Activated T-cell treated with anti-CD3 and anti-CD28 coated beads for 24 hours (primary cell): ENCODE measurements around the gene KCNN3.

Experiments
- DNase-seq: peaks from one replicate; pipeline ENCODE4 v3.0.0-alpha.2; 2020; ENCODE audit warnings: low read depth

KCNN3 gene

GRCh38 chr1:154879038-154879421, 8.9 kb upstream of the KCNN3 start:
- DNase-seq, result no peak

- DNase-seq, result peak; percentile 66
Measured at GRCh38 chr1:154878371-154879037, 8.4 kb upstream of the KCNN3 start.

- no peak for DNase-seq
Measured at GRCh38 chr1:154877370-154877974, 7.4 kb upstream of the KCNN3 start.

DNA sequence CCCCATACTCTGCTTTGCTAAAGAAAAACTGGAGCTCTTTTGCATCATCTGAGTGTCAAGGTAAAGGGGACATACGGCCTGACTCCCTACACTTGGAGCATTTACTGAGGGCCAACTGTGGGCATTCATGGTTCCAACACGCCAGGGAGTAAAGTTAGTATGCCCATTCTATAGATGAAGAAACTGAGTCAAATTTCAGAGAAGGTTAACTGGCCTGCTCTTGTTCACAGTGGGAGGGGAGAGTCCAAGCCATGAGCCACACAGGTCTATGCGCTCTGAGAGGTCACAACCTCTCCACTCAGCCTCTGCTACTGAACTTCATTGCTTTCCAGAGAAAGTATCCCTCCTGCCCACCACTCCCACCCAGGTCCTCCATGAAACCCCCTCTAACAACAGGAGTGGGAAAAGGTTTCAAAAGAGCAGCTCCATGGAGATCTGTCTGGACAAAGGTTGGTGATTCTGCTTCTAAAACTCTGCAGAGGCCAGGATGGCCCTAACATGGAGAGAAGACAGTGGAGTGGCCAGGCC, 6.8 kb upstream of the KCNN3 start:
- no peak for DNase-seq

GRCh38 chr1:154874465-154874864, 4.4 kb upstream of the KCNN3 start:
- DNase-seq, result no peak

DNA sequence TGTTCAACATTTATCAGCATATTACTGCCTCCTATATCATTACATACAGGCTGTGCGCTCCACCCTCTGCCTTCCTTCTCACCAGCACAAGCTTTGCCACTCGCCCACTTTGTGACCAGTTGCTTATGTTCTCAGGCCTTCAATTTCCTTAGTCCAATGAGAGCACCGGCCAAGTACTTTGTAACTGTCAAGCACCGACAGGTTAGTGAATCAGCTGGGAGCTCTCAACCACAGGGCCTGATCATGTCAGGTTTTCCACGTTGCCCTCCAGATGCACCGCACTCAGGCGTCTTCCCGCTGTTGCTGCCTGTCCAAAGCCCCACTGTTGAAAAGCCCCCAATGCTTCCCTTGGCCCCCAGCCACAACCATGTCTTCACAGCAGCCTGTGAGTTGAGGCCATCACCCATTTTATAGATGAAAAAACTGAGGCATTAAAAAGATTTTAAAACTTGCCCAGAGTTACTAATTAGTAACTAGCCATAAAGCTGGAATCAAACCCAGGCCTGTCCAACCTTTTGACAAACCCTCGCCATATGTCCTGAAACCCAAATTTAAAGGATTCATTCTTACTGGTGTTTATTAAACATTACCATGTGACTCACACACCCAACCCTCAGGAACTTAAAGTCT, 3.4 kb upstream of the KCNN3 start:
- DNase-seq, result no peak

DNA sequence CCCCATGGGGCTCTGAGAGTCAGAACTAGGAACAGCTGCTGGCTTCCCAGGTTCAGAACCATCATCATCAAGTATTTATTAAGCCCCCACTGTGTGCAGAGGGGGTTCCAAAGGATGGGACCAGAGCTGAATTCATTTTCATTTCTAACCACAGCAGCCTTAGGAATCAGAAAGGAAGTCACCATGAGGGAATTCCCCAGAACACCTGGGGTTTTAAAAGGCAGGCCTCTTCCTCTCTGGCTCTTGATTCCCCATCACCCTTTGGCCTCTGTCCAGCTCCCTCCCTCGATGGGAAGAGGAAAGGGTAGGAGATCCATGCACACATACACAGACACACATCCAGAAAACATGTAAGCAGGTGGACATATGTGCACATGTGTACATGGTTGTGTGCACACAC, 1.3 kb upstream of the KCNN3 start:
- no peak for DNase-seq

GRCh38 chr1:154870734-154871133, 653 bp upstream of the KCNN3 start:
- no peak for DNase-seq

- no peak for DNase-seq
Measured at GRCh38 chr1:154869351-154870114, 548 bp downstream of the KCNN3 start.

GRCh38 chr1:154867841-154868605, 2.1 kb downstream of the KCNN3 start:
- DNase-seq, result no peak

GRCh38 chr1:154867064-154867825, 2.8 kb downstream of the KCNN3 start:
- DNase-seq, result peak; percentile 11

DNA sequence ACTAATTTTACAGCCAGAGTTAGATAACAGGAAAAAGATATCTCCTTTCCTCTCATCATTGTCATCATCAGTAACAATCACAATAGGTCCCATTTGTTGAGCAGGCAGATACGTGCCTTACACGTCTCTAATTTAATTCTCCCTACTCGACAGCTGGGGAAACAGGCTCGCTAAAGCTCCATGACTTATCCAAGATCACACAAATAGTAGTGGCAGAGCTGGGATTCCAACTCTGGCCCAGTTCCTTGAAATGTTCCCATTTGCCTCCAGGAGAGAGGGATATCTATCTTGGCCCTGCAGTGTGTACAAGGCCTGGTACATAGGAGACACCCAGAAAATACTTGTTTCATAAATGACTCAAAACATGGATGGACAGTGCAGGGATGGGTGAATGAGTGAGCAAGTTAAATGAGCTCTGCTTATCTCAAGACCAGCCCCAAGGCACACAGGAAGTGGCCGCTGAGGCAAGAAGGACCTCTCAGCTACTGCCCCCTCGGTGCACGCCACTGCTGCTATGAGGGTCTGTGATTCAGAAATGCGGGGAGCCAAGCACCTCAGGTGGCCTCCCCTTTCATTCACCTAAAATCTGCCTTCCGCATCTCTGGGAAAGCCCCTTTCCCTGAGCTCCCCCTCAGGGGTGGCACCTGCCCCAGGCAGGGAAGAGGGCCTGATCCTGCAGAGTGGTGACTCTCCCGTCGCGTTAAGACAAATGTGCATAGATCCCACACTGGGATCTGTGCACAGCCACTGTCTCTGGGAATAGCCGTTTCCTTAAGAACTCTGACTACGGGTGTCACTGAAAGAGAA, 3.6 kb downstream of the KCNN3 start:
- DNase-seq, result no peak

DNA sequence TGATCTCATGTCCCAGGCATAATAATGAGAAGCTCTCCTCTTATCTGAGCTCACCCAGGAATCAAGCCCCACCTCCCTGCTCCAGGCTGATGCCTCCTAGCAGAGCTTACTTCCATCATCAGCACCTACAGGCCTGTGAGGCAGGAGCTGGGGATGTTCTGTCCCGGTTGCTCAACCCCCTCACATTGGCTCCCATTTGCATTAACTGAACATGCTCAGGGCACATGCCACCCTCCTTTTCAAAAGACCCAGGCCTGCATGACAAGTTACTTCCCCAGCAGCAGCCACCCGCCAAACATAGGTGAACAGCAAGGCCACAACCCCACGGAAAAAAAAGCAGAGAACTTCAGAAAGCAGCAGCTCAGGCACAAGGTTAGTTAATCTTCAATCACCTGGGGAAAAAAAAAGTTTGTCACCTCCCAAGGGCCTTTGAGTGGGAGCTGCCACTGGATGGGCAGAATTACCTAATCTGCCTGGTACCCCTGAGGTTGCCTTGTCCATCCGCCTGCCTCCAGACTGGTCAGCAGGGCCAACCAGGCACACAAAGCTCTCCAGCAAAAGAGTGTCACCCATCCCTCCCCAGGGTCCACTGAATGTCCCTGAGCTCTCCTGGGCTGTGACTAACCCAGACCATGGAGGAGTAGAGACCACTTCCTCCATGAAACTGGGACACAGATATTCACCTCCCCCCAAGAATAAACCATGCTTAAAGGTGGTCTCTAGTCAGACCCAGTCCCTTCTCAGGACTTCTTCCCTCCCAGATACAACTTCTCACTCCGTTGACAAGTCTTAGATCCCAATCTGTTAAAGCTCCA, 4.4 kb downstream of the KCNN3 start:
- DNase-seq, result no peak

DNA sequence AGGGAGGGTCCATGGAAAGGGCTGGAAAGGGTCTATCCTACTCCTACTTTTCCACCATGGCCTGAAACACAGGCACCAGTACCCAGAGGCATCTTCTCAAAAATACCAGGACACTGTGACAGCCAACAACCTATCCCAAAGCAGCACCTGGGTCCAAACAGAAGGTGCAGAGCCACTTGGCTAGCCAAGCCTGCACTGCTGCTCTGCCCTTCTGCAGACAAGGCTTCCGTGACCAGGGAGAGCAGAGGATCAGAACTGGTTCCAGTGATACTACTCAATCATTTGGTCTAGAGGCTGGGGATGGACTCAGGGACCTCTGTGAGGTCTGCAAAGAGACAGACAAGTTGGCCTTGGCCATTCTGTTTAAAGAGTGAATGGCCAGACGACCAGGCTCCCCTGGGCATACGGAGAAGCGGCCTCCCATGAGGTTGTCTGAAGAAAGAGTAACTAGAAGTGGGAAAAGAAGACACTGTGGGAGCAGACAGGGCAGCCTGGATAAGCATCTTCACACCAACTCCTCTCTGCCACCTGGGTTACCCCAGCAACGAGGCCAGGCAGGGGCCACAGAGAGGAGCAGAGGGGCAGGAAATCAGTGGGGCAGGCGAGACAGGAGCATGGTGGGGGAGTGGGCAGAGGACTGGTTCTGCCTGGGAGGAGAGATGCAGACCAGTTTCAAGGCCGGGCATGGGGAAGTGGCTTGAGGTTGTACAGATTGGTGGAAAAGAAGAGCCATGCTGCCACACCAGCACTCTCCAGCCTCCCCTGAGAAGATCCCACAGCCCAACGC, 5.7 kb downstream of the KCNN3 start:
- DNase-seq, result no peak

DNA sequence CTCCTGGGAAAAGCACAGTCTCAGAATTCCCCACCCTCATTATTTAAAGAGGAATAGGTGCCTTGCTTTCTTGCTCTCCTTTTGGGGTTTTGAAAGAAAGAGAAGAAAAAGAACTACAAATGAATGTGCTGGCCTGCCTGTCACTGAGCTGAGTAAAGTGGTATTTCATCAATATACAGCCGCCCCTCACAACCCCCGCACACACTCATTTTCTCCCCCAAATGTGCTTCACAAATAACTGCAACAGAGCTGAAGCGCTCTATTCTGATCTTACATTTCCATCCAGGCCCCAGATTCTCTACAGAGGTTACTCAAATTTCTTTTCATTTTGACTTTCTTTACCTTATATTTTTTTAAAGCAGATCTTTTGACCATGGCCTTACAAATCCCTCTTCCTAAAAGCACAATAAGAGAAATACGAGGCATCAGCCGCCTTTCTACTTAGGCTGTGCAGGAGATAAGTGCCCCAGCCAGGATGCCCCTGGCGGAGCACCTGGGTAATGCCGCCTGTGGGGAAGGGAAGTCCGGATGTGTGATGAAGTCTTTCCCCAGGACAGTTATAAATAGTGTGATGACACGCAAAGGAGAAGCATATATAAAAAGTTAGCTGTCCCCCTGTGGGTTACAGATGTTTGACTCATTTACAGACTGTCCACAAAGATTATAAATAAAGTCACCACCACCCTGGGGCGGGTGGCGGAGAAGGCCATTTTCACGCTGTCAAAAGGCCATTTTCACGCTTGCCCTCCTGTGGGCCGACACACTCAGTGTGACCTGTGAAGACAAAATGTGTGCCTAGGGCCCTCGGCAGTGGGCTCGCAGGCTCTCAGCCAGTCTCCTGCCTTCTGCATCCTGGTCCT, 6.5 kb downstream of the KCNN3 start:
- DNase-seq, result no peak

GRCh38 chr1:154862907-154863306, 7.2 kb downstream of the KCNN3 start:
- DNase-seq, result no peak

GRCh38 chr1:154861607-154862094, 8.4 kb downstream of the KCNN3 start:
- no peak for DNase-seq
